ENCODE results near the gene C14orf180.

DNA sequence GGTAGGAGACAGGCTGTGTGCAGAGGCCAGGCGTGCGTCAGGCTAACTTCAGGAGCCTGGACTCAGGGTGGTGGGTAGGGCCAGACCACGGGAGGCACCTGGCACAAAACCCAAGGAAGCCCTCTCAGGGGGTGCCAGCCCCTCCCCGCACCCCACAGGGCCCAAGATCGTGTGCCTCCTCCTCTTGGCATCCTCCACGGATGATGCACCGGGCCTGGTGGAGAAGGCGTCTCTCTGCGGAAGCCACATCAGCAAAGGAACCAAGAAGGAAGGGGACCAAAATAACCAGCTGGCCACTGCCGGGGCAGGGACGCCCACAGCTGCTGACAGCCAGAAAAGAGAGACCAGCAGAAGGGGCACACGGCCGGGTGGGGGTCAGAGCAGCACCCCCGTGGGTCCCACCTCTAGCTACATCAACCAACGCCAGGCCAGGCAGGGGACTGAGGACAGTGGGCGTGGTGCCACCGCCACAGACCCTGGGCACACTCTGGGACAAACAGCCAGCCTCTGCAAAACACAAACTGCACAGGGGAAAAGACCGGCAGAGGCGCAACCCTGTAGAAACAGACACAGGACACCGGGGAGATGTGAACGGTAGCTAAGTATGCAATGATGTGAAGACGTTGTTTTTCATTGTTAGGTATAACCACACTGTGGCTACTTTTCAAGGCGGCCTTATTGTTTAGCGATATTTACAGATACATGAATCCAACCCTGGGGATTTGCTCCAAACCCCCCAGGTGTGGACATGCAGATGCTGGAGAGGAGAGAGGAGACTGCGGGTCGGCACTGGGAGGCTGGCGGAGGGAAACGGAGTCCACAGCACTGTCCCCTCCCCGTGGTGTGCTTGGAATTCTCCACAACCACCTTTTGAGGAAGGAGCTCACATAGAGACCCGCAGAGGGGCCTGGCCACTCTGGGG lies 26.1 kb upstream of the C14orf180 start:
- TF ChIP-seq EZH2 (IDR thresholded peaks at IDR 0.05; ENCODE audit: low read length, unreplicated experiment), result no peak
- TF ChIP-seq, protein P1, sequence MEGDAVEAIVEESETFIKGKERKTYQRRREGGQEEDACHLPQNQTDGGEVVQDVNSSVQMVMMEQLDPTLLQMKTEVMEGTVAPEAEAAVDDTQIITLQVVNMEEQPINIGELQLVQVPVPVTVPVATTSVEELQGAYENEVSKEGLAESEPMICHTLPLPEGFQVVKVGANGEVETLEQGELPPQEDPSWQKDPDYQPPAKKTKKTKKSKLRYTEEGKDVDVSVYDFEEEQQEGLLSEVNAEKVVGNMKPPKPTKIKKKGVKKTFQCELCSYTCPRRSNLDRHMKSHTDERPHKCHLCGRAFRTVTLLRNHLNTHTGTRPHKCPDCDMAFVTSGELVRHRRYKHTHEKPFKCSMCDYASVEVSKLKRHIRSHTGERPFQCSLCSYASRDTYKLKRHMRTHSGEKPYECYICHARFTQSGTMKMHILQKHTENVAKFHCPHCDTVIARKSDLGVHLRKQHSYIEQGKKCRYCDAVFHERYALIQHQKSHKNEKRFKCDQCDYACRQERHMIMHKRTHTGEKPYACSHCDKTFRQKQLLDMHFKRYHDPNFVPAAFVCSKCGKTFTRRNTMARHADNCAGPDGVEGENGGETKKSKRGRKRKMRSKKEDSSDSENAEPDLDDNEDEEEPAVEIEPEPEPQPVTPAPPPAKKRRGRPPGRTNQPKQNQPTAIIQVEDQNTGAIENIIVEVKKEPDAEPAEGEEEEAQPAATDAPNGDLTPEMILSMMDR (conservative IDR thresholded peaks at IDR 0.05; ENCODE audit: low read depth, low read length), result no peak
